Uterus (tissue), 2 donors: ENCODE data around the gene PUM1.

Source experiments
- POLR2A ChIP-seq, 2 donors: fragments of 450-650 bp; IDR thresholded peaks; one replicate each; pipeline ENCODE4 v1.6.1; 2016; ENCODE audit warnings: antibody characterized with exemption in 2 of 2, mild to moderate bottlenecking in 1 of 2, moderate library complexity in 1 of 2
- TF ChIP-seq, protein P1 (sequence below), 4 experiments: fragments of 200-600 bp in 2 of 4; fragments of 450-650 bp in 2 of 4; sonication (generic) in 2 of 4; IDR thresholded peaks; one replicate each; pipeline ENCODE4 v1.5.1; 2016 to 2019; ENCODE audit warnings: antibody characterized with exemption in 4 of 4, mild to moderate bottlenecking in 2 of 4, moderate library complexity in 1 of 4

DNA sequence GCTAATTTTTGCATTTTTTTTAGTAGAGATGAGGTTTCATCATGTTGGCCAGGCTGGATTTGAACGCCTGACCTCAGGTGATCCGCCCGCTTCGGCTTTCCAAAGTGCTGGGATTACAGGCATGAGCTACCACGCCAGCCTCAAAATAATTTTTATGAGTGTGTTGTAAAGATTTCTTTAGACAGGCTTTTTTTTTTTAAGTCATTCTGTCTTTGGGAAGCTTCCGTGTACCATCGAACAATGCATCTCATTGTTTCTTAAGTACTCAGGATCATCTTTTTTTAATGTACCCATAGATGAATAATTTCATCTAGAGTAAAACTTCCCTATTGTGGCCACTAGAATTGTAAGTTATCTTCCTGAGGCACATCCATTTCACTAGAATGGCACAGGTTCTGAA is 137.3 kb downstream of the PUM1 start:
- TF ChIP-seq, protein P1, sequence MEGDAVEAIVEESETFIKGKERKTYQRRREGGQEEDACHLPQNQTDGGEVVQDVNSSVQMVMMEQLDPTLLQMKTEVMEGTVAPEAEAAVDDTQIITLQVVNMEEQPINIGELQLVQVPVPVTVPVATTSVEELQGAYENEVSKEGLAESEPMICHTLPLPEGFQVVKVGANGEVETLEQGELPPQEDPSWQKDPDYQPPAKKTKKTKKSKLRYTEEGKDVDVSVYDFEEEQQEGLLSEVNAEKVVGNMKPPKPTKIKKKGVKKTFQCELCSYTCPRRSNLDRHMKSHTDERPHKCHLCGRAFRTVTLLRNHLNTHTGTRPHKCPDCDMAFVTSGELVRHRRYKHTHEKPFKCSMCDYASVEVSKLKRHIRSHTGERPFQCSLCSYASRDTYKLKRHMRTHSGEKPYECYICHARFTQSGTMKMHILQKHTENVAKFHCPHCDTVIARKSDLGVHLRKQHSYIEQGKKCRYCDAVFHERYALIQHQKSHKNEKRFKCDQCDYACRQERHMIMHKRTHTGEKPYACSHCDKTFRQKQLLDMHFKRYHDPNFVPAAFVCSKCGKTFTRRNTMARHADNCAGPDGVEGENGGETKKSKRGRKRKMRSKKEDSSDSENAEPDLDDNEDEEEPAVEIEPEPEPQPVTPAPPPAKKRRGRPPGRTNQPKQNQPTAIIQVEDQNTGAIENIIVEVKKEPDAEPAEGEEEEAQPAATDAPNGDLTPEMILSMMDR (IDR thresholded peaks at IDR 0.05): no peak
- no peak for TF ChIP-seq POLR2A (IDR thresholded peaks at IDR 0.05)
